MM.1S (cell line): ENCODE results near the gene CYP4B1.
"Not testable (repeated sequence)": the region's sequence is repeated elsewhere in the genome, so short reads cannot be mapped to it uniquely, and the experiment has no call there.

Experiments
- DNase-seq: peaks from one replicate; pipeline ENCODE4 v3.0.0-alpha.2; 2015
- H2AFZ ChIP-seq: fragments of 300-600 bp; sonication (generic); 2 replicates; pipeline ENCODE4 v1.6.0; 2016; ENCODE audit warnings: antibody characterized with exemption, low read length
- H3F3A ChIP-seq: fragments of 300-600 bp; sonication (generic); 2 replicates; pipeline ENCODE4 v1.6.1; 2016; ENCODE audit warnings: mild to moderate bottlenecking, antibody characterized with exemption, low read length, moderate library complexity, mixed read lengths; ENCODE audit not compliant: insufficient read depth
- H3K27ac ChIP-seq: fragments of 300-600 bp; sonication (generic); 2 replicates; pipeline ENCODE4 v1.5.1; 2016; ENCODE audit warnings: mild to moderate bottlenecking, low read length
- H3K27me3 ChIP-seq: fragments of 300-600 bp; sonication (generic); replicated peaks from 2 replicates; pipeline ENCODE4 v1.6.0; 2016; ENCODE audit warnings: low read length; ENCODE audit not compliant: insufficient read depth
- H3K36me3 ChIP-seq: fragments of 300-600 bp; sonication (generic); replicated peaks from 2 replicates; pipeline ENCODE4 v1.6.1; 2016; ENCODE audit warnings: mild to moderate bottlenecking, low read length, mixed read lengths; ENCODE audit not compliant: insufficient read depth
- H3K4me1 ChIP-seq: fragments of 300-600 bp; sonication (generic); 2 replicates; pipeline ENCODE4 v1.6.1; 2016; ENCODE audit warnings: low read length, mixed read lengths
- H3K4me2 ChIP-seq: fragments of 300-600 bp; sonication (generic); 2 replicates; pipeline ENCODE4 v1.6.0; 2016; ENCODE audit warnings: low read depth, low read length
- H3K4me3 ChIP-seq: fragments of 300-600 bp; sonication (generic); 2 replicates; pipeline ENCODE4 v1.5.1; 2016; ENCODE audit warnings: low read length, mixed read lengths
- H3K79me2 ChIP-seq: fragments of 300-600 bp; sonication (generic); 2 replicates; pipeline ENCODE4 v1.6.1; 2016; ENCODE audit warnings: mixed run types, low read length, mixed read lengths
- H3K9ac ChIP-seq: fragments of 300-600 bp; sonication (generic); 2 replicates; pipeline ENCODE4 v1.6.1; 2016; ENCODE audit warnings: low read length, mixed read lengths
- H3K9me2 ChIP-seq: fragments of 300-600 bp; sonication (generic); replicated peaks from 2 replicates; pipeline ENCODE4 v1.6.1; 2016; ENCODE audit warnings: mild to moderate bottlenecking, low read length, mixed read lengths; ENCODE audit not compliant: insufficient read depth
- H3K9me3 ChIP-seq: fragments of 300-600 bp; sonication (generic); replicated peaks from 2 replicates; pipeline ENCODE4 v1.6.1; 2016; ENCODE audit warnings: mild to moderate bottlenecking, low read length, mixed read lengths; ENCODE audit not compliant: insufficient read depth
- H4K20me1 ChIP-seq: fragments of 300-600 bp; sonication (generic); 2 replicates; pipeline ENCODE4 v1.6.1; 2016; ENCODE audit warnings: mild to moderate bottlenecking, low read length, moderate library complexity, mixed read lengths; ENCODE audit not compliant: insufficient read depth
- EZH2 ChIP-seq: fragments of 300-600 bp; sonication (generic); optimal IDR thresholded peaks from 2 replicates; pipeline ENCODE3; 2017; ENCODE audit warnings: low read depth, mild to moderate bottlenecking, antibody characterized with exemption, low read length, mixed read lengths
- EZH2phosphoT487 ChIP-seq: fragments of 300-600 bp; sonication (generic); IDR thresholded peaks from 2 replicates; pipeline ENCODE4 v1.6.1; 2018; ENCODE audit warnings: antibody characterized with exemption, low read length
- TF ChIP-seq, protein P1 (sequence below): fragments of 300-600 bp; sonication (generic); IDR thresholded peaks from 2 replicates; pipeline ENCODE4 v1.5.1; 2016; ENCODE audit warnings: antibody characterized with exemption, low read length, mixed read lengths

Gene CYP4B1

DNA sequence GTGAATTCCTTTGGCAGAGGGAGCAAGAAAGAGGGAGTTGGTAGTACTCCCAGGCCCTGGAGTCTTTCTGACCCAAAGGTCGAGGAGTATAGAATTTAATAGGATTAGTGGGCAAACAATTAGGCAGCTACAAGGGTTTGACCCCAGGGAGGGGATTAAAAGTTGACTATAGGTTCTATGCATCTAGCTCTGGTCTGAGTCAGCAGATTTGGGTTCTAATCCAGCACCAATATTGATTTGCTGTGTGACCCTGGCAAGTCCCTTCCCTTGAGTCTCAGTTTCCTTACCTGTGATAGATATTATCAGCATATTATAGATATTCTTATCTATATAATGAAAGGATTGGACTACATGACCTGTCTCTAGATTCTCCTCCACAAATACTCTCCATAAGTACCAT, 44.9 kb upstream of the CYP4B1 start:
- Histone ChIP-seq H3F3A (no peaks in the 10 kb centered on the region), H4K20me1 (no peaks in the 10 kb centered on the region), H3K36me3 (no peaks in the 10 kb centered on the region), H3K27me3 (no peaks in the 10 kb centered on the region), H3K9me2 (no peaks in the 10 kb centered on the region), H3K4me3 (no peak overlapping the region), H3K27ac (no peak overlapping the region), H3K9me3 (no peaks in the 10 kb centered on the region), H3K4me1 (no peaks in the 10 kb centered on the region), H3K4me2 (no peak overlapping the region), H3K79me2 (no peaks in the 10 kb centered on the region), H2AFZ (no peak overlapping the region), H3K9ac (no peak overlapping the region)
- TF ChIP-seq EZH2 (no peak), EZH2phosphoT487 (no peak)
- TF ChIP-seq, protein P1, sequence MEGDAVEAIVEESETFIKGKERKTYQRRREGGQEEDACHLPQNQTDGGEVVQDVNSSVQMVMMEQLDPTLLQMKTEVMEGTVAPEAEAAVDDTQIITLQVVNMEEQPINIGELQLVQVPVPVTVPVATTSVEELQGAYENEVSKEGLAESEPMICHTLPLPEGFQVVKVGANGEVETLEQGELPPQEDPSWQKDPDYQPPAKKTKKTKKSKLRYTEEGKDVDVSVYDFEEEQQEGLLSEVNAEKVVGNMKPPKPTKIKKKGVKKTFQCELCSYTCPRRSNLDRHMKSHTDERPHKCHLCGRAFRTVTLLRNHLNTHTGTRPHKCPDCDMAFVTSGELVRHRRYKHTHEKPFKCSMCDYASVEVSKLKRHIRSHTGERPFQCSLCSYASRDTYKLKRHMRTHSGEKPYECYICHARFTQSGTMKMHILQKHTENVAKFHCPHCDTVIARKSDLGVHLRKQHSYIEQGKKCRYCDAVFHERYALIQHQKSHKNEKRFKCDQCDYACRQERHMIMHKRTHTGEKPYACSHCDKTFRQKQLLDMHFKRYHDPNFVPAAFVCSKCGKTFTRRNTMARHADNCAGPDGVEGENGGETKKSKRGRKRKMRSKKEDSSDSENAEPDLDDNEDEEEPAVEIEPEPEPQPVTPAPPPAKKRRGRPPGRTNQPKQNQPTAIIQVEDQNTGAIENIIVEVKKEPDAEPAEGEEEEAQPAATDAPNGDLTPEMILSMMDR: no peak
- DNase-seq: no peak

DNA sequence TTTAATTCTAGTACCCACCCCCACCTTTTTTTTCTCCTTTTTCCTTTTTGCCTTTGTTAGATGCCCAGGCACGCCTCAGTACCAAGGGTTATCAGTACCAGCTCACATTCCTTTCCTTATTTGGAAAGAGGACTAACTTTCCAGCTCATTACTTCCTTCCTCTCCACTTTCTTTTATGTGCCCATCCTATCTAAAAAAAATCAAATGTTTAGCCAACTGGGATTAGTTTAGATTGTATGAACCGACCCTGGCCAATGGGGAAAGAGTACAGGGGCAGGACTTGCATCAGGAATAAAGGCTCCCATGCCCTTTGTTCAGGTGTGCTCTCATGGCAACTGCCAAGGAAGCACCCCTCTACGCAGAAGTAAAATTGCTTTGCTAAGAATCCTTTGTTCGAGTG, 44.1 kb upstream of the CYP4B1 start:
- H2AFZ ChIP-seq, H3K9ac ChIP-seq, H4K20me1 ChIP-seq, H3K9me2 ChIP-seq, DNase-seq, H3K9me3 ChIP-seq, H3K27ac ChIP-seq, H3K4me2 ChIP-seq, H3K36me3 ChIP-seq, H3K27me3 ChIP-seq, H3F3A ChIP-seq, H3K79me2 ChIP-seq, H3K4me3 ChIP-seq, H3K4me1 ChIP-seq: not testable (repeated sequence)

DNA sequence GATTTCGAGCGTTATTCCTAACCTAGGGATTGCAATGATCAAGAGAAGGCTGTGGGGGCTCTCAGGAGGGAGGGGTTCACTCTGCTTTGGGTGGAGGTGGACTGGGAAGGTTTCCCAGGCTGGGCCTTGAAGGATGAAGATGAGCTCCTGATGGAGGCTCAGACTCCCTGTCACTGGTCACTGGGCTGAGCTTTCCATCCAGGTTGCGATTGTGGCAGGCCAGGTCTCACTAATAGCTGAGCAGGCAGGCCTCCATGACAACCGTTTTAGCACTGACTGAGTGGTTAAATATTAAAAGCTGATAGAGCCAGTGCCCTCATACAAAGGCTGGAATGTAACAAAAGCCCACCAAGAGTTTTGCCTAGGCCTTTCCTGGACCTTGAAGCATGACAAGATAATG, 43.7 kb upstream of the CYP4B1 start:
- H3K4me2 ChIP-seq: no peak overlapping the region
- no peaks in the 10 kb centered on the region for H3K79me2 ChIP-seq
- no peaks in the 10 kb centered on the region for H3K4me1 ChIP-seq
- TF ChIP-seq EZH2 (no peak), EZH2phosphoT487 (no peak)
- TF ChIP-seq, protein P1: no peak
- no peaks in the 10 kb centered on the region for H3K27me3 ChIP-seq
- H3K4me3 ChIP-seq: no peak overlapping the region
- H3F3A ChIP-seq: no peaks in the 10 kb centered on the region
- H3K27ac ChIP-seq: no peak overlapping the region
- H3K9me2 ChIP-seq: no peaks in the 10 kb centered on the region
- no peaks in the 10 kb centered on the region for H3K36me3 ChIP-seq
- no peaks in the 10 kb centered on the region for H4K20me1 ChIP-seq
- no peak overlapping the region for H3K9ac ChIP-seq
- no peak overlapping the region for H2AFZ ChIP-seq
- no peak for DNase-seq
- H3K9me3 ChIP-seq: no peaks in the 10 kb centered on the region

DNA sequence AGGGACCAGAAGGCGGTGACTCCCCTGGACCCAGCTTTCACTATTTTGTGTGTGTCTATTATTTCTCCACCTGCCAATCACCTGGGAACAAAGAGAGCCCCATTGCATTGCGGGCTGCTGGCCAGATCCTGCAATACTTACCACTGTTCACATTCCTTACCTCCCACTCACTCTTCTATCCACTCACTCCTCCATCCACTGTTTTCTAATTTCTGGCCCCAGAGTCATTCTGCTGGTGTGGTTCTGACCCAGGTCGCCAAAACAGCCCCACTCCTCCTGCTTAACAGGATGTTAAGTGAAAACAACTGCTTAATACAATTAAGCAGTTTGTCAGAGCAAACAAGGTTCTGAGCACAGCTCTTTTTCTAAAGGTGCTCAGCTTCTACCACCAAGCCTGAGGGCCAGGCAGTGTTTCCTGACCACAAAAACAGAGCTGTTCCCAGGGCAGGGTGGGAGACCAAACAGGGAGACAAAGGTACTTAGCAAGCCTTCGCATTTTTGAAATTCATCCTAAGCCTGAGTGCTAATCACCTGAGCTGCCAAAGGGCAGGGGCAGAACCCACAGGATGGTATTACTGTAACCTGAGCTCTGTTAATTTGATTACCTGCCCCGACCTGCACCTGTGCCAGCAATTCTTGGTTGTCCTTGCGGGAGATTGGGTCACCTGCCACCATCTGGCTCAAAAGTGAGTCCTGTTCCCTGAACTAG, 41.4 kb upstream of the CYP4B1 start:
- H3K4me2 ChIP-seq: no peak overlapping the region

More for the DNA sequence above, 41.4 kb upstream of the CYP4B1 start:
- H4K20me1 ChIP-seq: no peaks in the 10 kb centered on the region
- H3F3A ChIP-seq: no peaks in the 10 kb centered on the region
- DNase-seq: no peak
- H3K4me1 ChIP-seq: no peaks in the 10 kb centered on the region
- H3K79me2 ChIP-seq: no peaks in the 10 kb centered on the region
- no peaks in the 10 kb centered on the region for H3K9me2 ChIP-seq
- no peaks in the 10 kb centered on the region for H3K36me3 ChIP-seq
- H3K9me3 ChIP-seq: no peaks in the 10 kb centered on the region
- no peak overlapping the region for H3K27ac ChIP-seq
- TF ChIP-seq, protein P1: no peak
- TF ChIP-seq EZH2phosphoT487 (no peak), EZH2 (no peak)
- H2AFZ ChIP-seq: no peak overlapping the region
- no peak overlapping the region for H3K4me3 ChIP-seq
- no peak overlapping the region for H3K9ac ChIP-seq
- H3K27me3 ChIP-seq: no peaks in the 10 kb centered on the region
